Activated naive CD4-positive, alpha-beta T cell treated with anti-CD3 and anti-CD28 coated beads, Interleukin-2, amount 50 U/mL, for 16 hours (primary cell): ENCODE data around the gene MUC2.
A peak's percentile ranks its signal among the peaks of the same experiment; 100 is the strongest.
"Not testable (repeated sequence)": the region's sequence is repeated elsewhere in the genome, so short reads cannot be mapped to it uniquely, and the experiment has no call there.

ENCODE experiments used
- DNase-seq: peaks from one replicate; pipeline ENCODE4 v3.0.0-alpha.2; 2020

The MUC2 gene

GRCh38 chr11:1108246-1108900 lies 33.7 kb downstream of the MUC2 start:
- no peak for DNase-seq

GRCh38 chr11:1109101-1109917 lies 34.6 kb downstream of the MUC2 start:
- DNase-seq: no peak

- DNase-seq: no peak
Measured at GRCh38 chr11:1109918-1110705, 35.4 kb downstream of the MUC2 start.

- DNase-seq: no peak
Measured at GRCh38 chr11:1111545-1112212, 37.0 kb downstream of the MUC2 start.

- peak; percentile 4 for DNase-seq
Measured at GRCh38 chr11:1112351-1113191, 37.9 kb downstream of the MUC2 start.

GRCh38 chr11:1113405-1114201 lies 38.9 kb downstream of the MUC2 start:
- peak; percentile 9 for DNase-seq

- DNase-seq: not testable (repeated sequence)
Measured at GRCh38 chr11:1115292-1115691, 40.6 kb downstream of the MUC2 start.

GRCh38 chr11:1116104-1116503 lies 41.4 kb downstream of the MUC2 start:
- DNase-seq: no peak

GRCh38 chr11:1116666-1117390 lies 42.2 kb downstream of the MUC2 start:
- DNase-seq: no peak

- DNase-seq: no peak
Measured at GRCh38 chr11:1117992-1118391, 43.3 kb downstream of the MUC2 start.

GRCh38 chr11:1118755-1119603 lies 44.3 kb downstream of the MUC2 start:
- DNase-seq: no peak

- no peak for DNase-seq
Measured at GRCh38 chr11:1119604-1120146, 45.0 kb downstream of the MUC2 start.

GRCh38 chr11:1120532-1121330 lies 46.1 kb downstream of the MUC2 start:
- no peak for DNase-seq

GRCh38 chr11:1121331-1121812 lies 46.7 kb downstream of the MUC2 start:
- no peak for DNase-seq

- no peak for DNase-seq
Measured at GRCh38 chr11:1121813-1122663, 47.4 kb downstream of the MUC2 start.

GRCh38 chr11:1122664-1123002 lies 48.0 kb downstream of the MUC2 start:
- no peak for DNase-seq

GRCh38 chr11:1123970-1124369 lies 49.3 kb downstream of the MUC2 start:
- no peak for DNase-seq
